Lower leg skin (tissue), 3 donors: Measurements from ENCODE around the gene PNPLA4.

Source experiments
- CTCF ChIP-seq, 3 donors: fragments of 450-650 bp; IDR thresholded peaks; one replicate each; pipeline ENCODE4 v1.5.1; 2016; ENCODE audit warnings: antibody characterized with exemption in 3 of 3, mild to moderate bottlenecking in 3 of 3, moderate library complexity in 2 of 3
- POLR2A ChIP-seq, 2 donors: fragments of 450-650 bp; IDR thresholded peaks; one replicate each; pipeline ENCODE4 v1.6.1; 2016 to 2017; ENCODE audit warnings: antibody characterized with exemption in 2 of 2, mild to moderate bottlenecking in 1 of 2, moderate library complexity in 1 of 2

- TF ChIP-seq CTCF (IDR thresholded peaks at IDR 0.05) (no peak), POLR2A (IDR thresholded peaks at IDR 0.05) (no peak)
Measured at GRCh38 chrX:7946960-7947359, 19.7 kb upstream of the PNPLA4 start.
